22Rv1 (cell line): Measurements from ENCODE around the gene TRMT11.

Source experiments
- ZFX ChIP-seq: fragments of 450-650 bp; IDR thresholded peaks from 2 replicates; pipeline ENCODE4 v1.6.1; 2017; ENCODE audit warnings: antibody characterized with exemption, borderline replicate concordance
- TF ChIP-seq, protein P1 (sequence below): fragments of 450-650 bp; IDR thresholded peaks from 2 replicates; pipeline ENCODE4 v1.5.1; 2017; ENCODE audit warnings: mild to moderate bottlenecking

DNA sequence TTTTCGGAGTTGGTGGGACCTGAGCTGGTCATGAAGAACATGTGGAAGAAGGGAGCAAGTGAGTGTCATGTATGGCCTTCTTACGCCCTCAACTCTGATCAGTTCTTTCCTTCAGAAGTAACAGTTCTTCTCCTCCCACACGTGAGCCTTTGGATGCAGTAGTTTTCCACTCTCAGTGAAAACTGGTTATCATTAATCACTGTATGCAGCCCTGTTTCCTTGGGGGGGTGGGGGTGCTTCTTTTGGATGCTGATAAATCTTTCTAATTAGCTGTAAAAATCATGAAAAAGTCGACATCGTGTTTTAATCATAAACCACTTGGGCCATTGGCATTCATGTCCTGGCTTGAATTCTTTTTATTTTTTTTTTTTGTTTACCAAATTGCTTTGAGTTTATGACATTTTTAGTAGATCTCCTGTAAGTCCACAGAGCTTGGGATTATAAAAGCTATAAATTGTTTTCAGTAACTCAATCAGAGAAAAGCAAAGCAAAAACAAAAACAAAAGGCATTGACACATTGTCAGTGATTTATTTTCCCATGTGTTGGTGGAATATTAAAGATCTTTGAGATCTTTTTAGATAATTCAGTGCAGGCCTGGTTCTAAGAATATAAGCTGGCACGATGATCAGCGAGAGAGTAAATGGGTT lies 84.8 kb downstream of the TRMT11 start:
- TF ChIP-seq ZFX = no peak
- TF ChIP-seq, protein P1, sequence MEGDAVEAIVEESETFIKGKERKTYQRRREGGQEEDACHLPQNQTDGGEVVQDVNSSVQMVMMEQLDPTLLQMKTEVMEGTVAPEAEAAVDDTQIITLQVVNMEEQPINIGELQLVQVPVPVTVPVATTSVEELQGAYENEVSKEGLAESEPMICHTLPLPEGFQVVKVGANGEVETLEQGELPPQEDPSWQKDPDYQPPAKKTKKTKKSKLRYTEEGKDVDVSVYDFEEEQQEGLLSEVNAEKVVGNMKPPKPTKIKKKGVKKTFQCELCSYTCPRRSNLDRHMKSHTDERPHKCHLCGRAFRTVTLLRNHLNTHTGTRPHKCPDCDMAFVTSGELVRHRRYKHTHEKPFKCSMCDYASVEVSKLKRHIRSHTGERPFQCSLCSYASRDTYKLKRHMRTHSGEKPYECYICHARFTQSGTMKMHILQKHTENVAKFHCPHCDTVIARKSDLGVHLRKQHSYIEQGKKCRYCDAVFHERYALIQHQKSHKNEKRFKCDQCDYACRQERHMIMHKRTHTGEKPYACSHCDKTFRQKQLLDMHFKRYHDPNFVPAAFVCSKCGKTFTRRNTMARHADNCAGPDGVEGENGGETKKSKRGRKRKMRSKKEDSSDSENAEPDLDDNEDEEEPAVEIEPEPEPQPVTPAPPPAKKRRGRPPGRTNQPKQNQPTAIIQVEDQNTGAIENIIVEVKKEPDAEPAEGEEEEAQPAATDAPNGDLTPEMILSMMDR = no peak
